Right ventricle myocardium inferior (tissue), 1 donor: ENCODE measurements around the gene TMTC1. TPM values are rescaled to one million over a fixed set of nuclear protein-coding genes. Genes with fewer than 3 reads are reported as not detected.

ENCODE experiments used
- ATAC-seq: fragments of 200-7000 bp; cut with Tn5 transposase; one replicate; pipeline ENCODE4 v1.9.1; 2020; ENCODE audit warnings: mild to moderate bottlenecking, moderate library complexity
- DNase-seq: peaks from one replicate; pipeline ENCODE4 v3.0.0; 2021; ENCODE audit errors: missing footprints
- intact Hi-C: fragments of 100-400 bp; cut with DNase I; formaldehyde crosslinking; loops from one replicate; pipeline ENCODE4 v1.11.0; 2022
- total RNA-seq: library from RNA; stranded (reverse); fragmentation: NEBNext Ultra II Directional; extraction: Animal tissue kit (Norgen Biotek cat#: 25700); gene quantifications from one replicate; pipeline ENCODE4 v1.2.1, GENCODE V29; 2021
- donor health status: DM: no; HTN: yes; CAD: no; lungs with severe emphysema.

TMTC1 gene
- total RNA-seq, 1 donor from 2014 or later = 33.8 TPM

DNA sequence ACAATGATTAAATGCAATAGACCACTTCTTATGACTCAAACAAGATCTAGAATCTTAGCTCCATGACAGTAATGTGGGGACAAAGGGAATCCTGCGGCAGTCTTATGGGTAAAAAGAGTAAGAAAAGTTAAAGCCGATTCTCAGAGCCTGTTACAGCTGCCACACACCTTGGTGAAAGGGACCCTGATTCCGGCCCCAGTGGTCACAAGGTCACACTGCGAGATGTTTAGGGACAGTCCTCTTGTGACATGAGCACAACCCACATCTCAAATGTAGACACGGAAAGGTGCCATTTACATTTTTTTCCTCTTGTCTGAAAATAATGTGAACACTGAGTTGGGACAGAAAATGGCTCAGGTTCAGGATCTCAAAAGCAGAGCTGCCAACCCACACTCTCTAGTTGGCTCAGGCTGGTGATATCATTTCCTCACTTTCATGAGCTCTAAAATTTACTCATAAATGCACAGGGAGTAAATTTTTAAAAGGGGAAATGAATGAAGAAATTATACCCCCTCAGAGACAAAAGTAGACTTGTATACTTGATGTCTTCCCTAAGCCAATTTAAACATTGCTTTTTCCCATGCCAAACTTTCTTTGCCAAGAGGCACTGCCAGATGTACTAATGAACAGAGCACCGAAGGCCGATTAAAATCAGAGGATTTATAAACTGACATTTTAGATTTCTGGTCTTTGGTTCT lies 173.1 kb downstream of the TMTC1 start:
- ATAC-seq (no peak), DNase-seq (no peak)
- intact Hi-C loops = no loop called here

DNA sequence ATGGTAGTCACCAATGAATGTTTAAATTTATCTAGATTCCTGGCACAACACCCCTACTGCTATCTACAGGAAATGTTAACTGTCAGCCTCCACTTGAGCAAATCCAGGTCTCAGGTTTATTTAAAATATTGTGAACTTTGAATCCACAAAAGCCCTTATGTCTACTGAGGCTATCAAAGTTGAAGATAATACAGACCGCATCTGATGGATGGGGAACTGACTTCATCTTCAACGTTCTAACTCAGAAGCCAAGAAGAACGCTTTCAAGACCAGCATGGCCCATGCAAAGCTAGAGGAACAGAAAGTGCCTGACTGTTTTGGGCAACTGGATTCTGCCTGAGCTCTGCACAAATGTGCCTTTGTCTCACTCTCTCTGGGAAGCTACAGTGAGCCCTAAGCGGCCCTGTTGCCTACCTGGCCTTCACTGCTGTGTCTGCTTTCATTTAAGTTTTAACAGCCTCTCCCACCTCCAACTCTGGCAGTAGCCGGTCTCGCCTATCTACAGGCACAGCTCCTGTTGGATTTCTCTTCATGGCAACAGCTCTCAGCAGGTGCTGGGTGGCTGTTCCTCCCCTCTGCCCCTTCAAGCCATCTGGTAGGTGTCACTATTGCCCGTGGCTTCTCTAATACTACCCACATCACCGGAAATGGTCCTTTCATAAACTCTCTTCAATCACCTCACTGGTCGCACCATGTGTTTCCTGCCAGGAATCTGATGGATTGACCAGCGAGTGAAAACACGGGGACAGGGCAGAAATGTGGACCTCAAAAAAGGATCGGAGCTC lies 174.1 kb downstream of the TMTC1 start:
- ATAC-seq (peak; percentile 13), DNase-seq (no peak)
- intact Hi-C loops = no loop called here

DNA sequence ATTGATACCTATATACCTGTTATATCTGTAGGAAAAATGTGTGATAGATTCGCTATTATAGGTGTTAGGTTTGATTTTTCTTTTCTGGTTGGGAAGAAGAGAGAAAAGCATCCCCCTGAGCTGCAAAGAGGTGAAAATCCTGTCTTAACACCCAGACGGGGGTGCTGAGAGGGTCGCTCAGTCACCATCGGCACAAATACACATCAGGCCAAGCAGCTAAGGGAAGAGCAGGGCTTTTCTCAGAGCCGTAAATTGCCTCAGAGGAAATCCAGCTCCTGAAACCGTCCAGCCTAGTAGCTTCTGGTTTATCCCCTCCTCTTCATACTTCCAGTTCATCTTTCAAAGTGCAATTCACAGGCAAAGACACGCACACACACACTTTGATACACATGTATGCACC lies 175.2 kb downstream of the TMTC1 start:
- intact Hi-C loops = no loop called here
- ATAC-seq (no peak), DNase-seq (no peak)

DNA sequence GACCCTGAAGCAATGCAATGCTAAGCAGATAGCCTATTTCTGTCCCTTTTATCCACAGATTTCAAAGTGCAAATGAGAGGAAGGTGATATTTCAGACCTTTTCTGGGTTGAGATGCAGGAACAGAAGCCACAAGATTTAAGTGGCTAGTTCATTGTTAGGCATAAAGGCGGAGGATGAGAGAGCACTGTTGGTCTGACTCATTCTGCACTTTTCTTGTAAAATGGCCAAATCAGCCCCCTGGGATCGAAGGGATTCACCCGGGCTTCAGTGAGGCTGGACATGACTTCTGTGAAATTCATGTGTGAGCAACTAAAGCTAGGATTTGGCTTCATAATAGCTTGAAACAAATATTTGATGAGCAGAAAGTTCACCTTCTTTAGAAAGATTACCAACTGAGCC lies 184.4 kb downstream of the TMTC1 start:
- ATAC-seq (no peak), DNase-seq (no peak)
- intact Hi-C loops = no loop called here

DNA sequence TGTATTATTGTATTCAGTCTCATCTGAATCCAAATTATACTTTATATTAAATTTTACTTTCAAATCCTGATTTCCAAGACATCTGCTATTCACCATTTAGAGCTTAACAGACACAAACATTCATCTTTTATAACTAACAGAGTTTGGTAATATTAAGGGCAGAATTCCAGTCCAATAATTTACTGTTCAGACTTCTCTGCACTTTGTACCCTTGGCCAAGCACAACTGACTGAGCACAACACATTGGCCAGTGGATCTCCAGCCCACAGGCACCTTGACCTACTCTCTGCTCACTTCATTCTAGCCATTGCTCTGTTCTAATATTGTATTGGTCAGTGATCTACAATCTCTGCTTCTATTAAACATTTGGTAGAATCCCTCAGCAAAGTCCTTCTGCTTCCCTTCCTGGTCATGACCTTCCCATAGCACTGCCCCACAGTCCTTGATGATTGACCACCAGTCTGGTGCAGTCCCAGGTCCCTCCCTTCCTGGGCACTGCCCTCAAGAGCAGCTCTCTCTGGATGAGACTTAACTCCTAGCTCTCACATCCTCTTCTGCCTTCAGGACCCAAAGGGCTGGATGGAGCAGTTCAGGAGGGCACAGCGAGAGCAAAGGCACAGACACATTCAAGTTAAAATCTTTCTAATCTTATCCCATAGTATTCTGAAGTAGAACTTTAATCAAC lies 188.5 kb downstream of the TMTC1 start:
- DNase-seq (no peak), ATAC-seq (no peak)
- intact Hi-C loops = no loop called here

DNA sequence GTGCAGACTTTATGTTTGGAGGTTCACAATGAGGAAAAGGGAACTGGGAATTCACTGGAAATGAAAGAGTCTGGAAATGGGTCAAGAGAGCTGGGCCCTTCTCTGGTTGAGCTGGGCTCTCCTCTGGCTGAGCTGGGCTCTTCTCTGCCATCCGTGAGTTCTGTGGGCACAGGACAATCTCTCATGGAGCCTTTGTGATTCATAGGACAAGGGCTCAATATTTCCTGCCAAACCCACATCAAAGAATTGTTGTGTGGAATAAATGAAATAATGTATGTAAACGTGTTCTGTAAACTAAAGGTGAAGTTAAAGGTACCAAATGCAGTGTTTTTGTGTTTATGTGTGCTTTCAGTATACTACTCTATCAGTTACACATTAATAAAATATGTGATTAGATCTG lies 190.7 kb downstream of the TMTC1 start:
- intact Hi-C loops = no loop called here
- DNase-seq = no peak
- no peak for ATAC-seq

DNA sequence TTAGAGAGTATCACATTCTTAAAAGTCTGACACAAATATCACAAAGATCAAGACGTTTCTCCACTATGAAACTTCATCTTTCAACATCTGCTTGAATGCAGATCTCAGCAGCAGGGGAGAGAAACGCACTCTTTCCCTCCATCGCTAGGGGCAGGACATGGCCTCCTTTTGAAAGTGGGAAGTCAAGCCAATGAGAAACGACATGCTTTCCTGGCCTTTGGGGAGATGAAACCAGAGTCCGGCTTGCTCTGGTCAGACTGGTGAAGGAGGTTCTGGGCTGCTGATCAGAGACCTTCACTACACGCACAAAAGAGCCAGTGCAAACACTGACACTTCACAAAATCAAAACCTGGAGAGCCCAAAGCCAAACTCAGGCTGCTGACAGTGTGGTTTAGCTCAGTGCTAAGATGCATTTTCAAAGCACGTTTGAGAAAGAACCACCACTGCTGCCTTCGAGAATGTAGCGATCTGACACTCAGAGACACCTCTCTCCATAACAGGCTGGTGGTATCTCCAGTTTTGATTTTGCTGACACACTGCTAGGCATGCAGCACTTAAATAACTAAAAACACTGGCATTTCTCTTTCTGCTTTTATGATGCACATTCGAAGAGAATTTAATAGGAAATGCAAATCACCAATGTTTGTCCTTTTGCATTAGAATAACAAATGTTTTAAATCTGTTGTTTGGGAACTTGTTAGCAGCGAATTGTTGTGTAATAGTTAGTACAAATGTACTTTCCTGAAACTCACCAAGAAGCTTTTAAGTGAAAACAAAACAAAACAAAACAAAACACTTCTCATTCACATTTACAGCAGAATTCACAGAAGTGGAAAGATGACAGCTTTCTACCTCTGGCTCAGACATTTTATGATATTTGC lies 192.4 kb downstream of the TMTC1 start:
- intact Hi-C loops = no loop called here
- ATAC-seq (peak; percentile 93), DNase-seq (no peak)

DNA sequence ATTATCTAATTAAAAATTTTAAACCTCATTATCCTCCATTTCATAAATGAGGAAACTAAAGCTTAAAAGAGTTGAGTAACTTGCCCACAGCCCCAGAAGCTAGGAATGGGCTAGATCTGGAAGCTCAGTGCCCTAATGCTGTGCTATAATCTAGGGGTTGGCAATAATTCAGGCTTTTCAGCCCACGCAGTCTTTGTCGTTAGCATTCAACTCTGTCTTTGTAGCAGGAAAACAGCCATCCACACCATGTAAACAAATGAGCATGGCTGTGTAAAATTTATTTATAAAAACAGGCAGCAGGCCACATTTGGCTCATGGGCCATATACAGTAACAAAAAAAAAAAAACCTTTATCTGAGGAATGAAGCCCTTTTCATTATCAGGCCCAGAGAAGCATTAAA lies 193.9 kb downstream of the TMTC1 start:
- intact Hi-C loops = no loop called here
- DNase-seq (no peak), ATAC-seq (no peak)

DNA sequence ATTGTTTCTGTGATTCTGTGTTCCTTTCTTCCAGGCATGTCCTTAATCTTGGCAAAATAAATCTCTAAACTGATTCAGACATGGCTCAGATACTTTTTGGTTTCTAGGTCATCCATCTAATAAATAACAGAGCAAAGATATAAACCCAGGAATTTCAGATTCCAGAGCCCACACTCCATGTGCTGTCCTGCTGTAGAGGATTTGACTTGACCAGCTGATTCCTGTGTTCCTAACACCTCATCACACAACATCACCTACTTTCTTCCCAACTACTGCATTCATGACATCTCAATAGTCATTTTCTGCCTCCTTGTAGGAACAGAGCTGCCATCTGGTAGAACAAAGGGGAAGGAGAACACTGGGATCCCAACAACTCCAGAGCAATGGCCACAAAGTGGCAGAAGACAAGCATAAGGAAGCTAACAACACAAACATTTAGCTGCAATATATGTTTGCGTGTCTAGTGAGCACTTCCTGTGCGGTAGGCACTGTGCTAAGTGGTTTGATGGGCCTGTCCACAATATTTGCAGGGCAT lies 194.4 kb downstream of the TMTC1 start:
- no peak for DNase-seq
- ATAC-seq = no peak
- intact Hi-C loops = no loop called here

DNA sequence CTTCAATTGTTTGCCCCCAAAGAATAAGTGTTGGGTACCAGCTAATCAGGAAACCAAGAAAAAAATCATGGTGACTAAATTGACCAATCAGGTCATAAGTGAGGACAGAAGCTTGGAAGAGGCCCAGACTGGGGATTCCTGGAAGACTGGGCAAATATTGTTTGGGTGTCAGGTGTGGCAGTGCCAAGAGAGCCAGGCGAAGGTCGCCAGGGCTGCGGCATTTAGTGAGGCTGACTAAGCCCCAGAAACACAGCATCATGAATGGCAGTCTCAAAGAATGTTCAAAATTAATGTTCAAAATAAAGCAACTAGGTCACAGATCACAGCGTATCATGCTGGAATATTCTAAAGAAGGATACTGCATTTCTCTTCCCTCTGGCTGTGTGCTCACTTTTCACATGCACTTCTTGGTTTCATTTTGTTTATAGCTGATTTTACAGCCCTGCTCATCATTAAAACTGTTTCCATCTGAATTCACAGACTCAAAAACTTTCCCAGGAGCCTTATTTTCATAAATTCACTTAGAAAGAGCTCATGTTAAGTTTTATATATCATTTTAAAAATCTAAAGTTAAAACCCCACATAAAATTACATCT lies 201.0 kb downstream of the TMTC1 start:
- intact Hi-C loops = no loop called here

DNA sequence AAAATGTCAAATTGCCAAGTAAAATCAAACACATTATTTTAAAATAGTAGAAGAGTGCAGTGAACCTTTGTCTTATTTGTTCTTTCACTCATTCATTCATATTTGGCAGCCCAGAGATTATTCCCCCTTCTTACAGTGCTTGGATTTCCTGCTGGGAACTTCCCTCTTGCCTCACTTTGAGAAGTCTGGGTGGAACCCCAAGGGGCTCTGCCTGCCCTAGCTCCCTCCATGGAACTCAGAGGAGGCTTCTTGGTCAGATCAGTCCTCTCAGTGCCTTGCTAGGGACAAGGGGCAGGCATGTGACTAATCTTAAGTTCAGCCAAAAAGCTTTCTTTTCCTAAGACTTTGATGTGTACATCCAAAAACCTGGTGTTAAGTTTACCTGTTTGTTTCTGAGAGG lies 201.6 kb downstream of the TMTC1 start:
- no peak for DNase-seq
- intact Hi-C loops = no loop called here
- peak; percentile 37 for ATAC-seq

More for the DNA sequence above, 201.0 kb downstream of the TMTC1 start:
- ATAC-seq (no peak), DNase-seq (no peak)

DNA sequence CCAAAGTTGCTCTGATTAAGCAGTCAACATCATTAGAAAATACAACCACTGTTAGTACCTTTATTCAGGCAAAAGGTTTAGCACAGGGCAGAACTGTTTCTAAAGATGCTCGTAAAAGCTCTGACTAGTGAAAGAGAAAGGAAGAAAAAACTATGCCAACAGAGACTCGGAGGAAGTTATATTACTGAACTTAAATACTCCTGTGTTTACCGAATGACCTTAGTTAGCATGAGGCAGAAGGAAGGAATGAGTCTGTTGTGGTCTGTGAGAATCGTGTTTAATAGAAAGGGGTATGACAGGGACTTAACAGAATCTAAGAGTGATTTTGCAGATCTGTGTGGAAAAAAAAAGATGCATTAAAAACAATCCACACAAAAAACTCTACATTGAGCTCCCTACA lies 202.1 kb downstream of the TMTC1 start:
- no peak for ATAC-seq
- intact Hi-C loops = no loop called here
- DNase-seq = no peak

DNA sequence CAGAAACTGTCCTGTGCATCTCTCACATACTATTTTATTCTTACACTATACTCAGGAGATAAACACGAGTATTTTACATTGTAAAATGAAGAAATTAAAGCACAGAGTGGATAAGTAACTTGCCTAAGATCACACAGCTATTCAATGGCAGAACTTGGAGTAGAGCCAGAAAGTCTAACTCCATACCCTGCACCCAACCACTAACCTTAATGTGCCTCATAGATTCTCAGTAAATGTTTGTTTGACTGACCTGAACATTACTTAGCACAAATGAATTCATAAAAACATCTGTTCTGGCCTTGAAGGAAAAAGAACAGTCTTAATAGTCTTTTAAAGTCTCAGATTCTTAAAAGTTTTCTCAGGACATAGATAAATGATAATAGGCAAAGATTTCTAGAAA lies 202.8 kb downstream of the TMTC1 start:
- intact Hi-C loops = no loop called here
- DNase-seq = no peak
- no peak for ATAC-seq

DNA sequence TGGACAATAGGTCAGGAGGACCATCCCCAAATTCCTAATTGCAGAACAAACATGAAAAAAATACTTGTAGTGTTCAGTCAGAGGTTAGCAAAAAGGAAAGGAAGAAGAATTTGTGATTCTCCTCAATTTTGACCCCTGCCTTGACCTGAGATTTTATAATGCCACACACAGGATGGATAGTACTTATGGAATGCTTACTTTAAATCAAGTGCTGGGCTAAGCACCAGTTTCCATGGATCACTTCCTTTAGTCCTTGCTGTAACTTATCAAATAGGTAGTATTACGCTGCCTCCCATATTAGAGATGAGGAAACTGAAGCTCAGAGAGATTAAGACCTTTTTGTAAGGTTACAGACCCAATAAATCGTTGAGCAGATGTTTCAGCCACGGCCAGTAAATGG lies 205.0 kb downstream of the TMTC1 start:
- no peak for ATAC-seq
- DNase-seq = no peak
- intact Hi-C loops = no loop called here

DNA sequence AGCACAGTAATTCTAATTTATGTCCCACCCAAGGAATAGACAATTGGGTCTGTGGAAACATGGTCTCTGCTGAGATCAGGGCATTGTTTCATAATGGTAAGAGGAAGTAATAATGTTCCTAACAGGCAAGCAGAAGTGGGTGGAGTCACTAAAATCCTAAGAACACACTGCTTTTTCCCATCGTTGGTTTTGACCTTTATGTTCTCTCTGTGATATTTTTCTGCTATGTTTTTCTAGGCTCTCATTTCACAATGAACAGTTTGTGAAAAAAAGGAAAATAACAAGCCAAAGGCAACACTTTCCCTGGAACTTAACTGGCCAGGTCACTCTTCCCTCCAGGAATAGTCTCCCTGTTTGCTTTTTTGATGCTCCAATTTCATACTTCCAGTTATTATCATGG lies 205.7 kb downstream of the TMTC1 start:
- DNase-seq = no peak
- peak; percentile 40 for ATAC-seq
- intact Hi-C loops = no loop called here

DNA sequence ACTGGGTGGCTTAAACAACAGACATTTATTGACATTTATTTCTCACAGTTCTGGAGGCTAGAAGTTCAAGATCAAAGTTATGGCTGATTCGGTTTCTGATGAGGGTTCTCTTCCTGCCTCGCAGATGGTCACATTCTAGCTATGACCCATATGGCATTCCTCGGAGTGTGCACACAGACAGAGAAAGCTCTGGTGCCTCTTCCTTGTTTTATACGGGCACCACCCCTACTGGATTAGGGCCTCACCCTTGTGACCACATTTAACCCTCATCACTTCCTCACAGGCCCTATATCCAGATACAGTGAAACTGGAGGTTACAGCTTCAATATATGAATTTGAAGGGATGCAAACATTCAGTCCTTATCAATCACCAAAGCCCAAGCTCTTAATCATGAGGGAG lies 209.2 kb downstream of the TMTC1 start:
- DNase-seq (no peak), ATAC-seq (no peak)
- intact Hi-C loops = no loop called here

DNA sequence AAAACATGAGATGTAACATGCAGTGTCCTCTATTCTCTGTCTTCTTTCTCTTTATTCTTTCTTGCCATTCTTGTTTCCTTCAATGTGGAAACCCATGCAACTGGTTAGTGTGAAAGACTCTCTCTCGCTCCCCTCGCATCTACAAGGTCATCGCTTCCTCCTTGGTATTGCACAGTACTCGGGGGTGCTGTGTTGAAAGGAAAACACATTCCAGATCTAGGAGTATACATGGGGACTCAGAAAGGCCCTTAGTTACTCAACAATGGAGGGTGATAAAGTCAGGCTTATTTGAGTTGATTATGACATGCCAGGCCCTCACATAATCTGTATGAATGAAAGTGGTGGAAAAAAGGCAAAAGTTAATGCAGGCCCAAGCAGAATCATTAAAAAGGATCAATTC lies 210.8 kb downstream of the TMTC1 start:
- intact Hi-C loops = no loop called here
- ATAC-seq = no peak
- no peak for DNase-seq

DNA sequence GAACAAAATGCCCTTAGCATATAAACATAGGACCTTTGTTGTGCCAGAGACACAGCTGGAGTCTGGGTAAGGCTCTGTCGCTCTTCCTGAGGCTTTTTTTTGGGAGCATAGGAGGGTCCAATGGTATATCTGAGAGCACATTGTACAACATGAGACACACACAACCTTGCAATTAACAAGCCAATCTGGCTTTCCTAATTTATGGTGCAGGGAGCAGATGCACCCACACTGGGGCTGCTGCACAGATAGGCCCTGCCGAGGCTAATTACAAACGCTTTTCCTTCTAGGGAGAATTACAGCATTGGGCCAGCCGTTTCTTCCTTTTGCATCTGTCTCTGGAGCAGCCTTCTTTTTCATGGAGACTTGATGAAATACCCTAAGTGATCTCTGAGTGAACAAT lies 211.3 kb downstream of the TMTC1 start:
- ATAC-seq = no peak
- no peak for DNase-seq
- intact Hi-C loops = no loop called here
